Activated CD4-positive, alpha-beta T cell treated with anti-CD3 and anti-CD28 coated beads for 36 hours (primary cell): ENCODE results near the gene SNCAIP. TPM values are rescaled to one million over a fixed set of nuclear protein-coding genes. Genes with fewer than 3 reads are reported as not detected.
"Not testable (repeated sequence)": the region's sequence is repeated elsewhere in the genome, so short reads cannot be mapped to it uniquely, and the experiment has no call there.

Experiments used
- ATAC-seq: fragments of 200-7000 bp; cut with Tn5 transposase; one replicate; pipeline ENCODE4 v1.10.0; 2021; ENCODE audit warnings: mild to moderate bottlenecking, moderate library complexity
- CTCF ChIA-PET: fragments of 350-600 bp; sonication (Branson Sonifier 250); formaldehyde crosslinking; loops from one replicate; lab custom pipeline; 2021; ENCODE audit warnings: antibody characterized with exemption; lab: Charles Lee
- POLR2A ChIA-PET: fragments of 350-600 bp; sonication (Branson Sonifier 250); formaldehyde crosslinking; loops from one replicate; lab custom pipeline; 2021; ENCODE audit warnings: antibody characterized with exemption, inconsistent platforms; lab: Charles Lee
- DNase-seq: peaks from one replicate; pipeline ENCODE4 v3.0.0-alpha.2; 2020
- H3K27ac Mint-ChIP-seq: one replicate; pipeline ENCODE4 v1.8.0; 2021; ENCODE audit warnings: mixed read lengths
- H3K27me3 Mint-ChIP-seq: one replicate; pipeline ENCODE4 v1.8.0; 2021; ENCODE audit warnings: mixed read lengths
- H3K36me3 Mint-ChIP-seq: one replicate; pipeline ENCODE4 v1.8.0; 2021; ENCODE audit warnings: low read depth, mixed read lengths
- H3K4me1 Mint-ChIP-seq: one replicate; pipeline ENCODE4 v1.8.0; 2021; ENCODE audit warnings: mixed read lengths
- H3K4me3 Mint-ChIP-seq: one replicate; pipeline ENCODE4 v1.8.0; 2021; ENCODE audit warnings: mild to moderate bottlenecking, moderate library complexity, mixed read lengths
- H3K9me3 Mint-ChIP-seq: one replicate; pipeline ENCODE4 v1.8.0; 2021; ENCODE audit warnings: low read depth, mixed read lengths
- intact Hi-C, 2 experiments: fragments of 100-400 bp; cut with DNase I in 1 of 2; cut with micrococcal nuclease in 1 of 2; formaldehyde crosslinking; loops; one replicate each; pipeline versions ENCODE4 v1.14.2 to v1.15.1; 2022 to 2024; cut with DNase I, micrococcal nuclease
- total RNA-seq, 2 experiments: library from RNA; stranded (reverse); gene quantifications; one replicate each; pipeline ENCODE4 v1.2.3, GENCODE V29; 2021

Gene SNCAIP
- total RNA-seq, 2 experiments from 2014 or later, result not detected

DNA sequence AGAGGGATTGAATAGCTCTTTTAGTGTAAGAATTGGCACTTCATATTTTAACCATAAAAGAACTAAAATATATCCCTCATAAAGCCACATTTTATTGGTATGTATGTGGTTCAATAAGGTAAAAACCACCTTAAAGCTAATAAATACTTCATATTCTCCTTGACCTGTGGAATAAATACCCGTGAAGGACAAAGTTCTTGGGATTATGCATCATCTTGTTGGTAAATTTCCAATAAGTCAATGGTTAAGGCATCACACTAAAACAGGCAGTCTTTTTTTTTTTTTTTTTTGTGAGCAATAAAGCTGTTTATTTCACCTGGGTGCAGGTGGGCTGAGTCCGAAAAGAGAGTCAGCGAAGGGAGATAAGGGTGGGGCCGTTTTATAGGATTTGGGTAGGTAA is 161.9 kb downstream of the SNCAIP start:
- POLR2A ChIA-PET, result no interaction called here
- H3K36me3 Mint-ChIP-seq, result no peaks in the 10 kb centered on the region
- CTCF ChIA-PET, result no interaction called here
- no peak overlapping the region for H3K4me3 Mint-ChIP-seq
- intact Hi-C loops, result no loop called here
- peaks cover 9% of the 10 kb centered on the region for H3K27me3 Mint-ChIP-seq
- no peaks in the 10 kb centered on the region for H3K9me3 Mint-ChIP-seq
- ATAC-seq (no peak), DNase-seq (no peak)
- no peak overlapping the region for H3K27ac Mint-ChIP-seq
- H3K4me1 Mint-ChIP-seq, result no peaks in the 10 kb centered on the region

DNA sequence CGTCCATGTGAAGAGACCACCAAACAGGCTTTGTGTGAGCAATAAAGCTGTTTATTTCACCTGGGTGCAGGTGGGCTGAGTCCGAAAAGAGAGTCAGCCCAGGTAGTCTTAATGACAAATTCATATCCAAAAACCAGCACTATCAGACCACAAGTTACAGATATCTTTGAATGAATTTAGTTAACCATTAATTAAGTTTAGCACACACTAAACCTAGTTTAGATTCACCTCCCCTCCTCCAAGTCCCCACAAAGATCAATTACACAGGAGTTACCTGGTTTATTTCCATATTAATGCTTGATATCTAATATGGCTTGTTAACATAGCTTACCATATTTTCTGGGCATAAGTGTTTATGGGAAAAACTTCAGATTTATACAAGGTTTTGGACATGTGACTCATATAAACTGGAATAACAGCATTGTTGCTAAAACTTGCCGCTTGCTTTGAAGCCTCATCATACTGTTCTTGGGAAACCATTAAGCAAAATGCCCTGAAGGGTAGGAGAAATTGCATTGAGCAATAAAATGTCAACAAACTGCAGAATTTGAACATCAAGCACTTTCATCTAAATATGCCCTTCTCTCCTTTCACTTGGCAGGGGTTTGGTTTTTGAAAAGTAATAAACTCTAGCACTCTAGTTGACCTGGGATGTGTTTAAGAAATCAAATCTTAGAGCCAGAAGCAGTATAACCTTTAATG is 166.9 kb downstream of the SNCAIP start:
- H3K27me3 Mint-ChIP-seq, result peaks cover 4% of the 10 kb centered on the region
- H3K4me3 Mint-ChIP-seq, result no peak overlapping the region
- no peaks in the 10 kb centered on the region for H3K4me1 Mint-ChIP-seq
- H3K36me3 Mint-ChIP-seq, result no peaks in the 10 kb centered on the region
- no peaks in the 10 kb centered on the region for H3K9me3 Mint-ChIP-seq
- intact Hi-C loops, result no loop called here
- no peak overlapping the region for H3K27ac Mint-ChIP-seq
- DNase-seq (no peak), ATAC-seq (no peak)
- ChIA-PET POLR2A (no interaction called here), CTCF (no interaction called here)

DNA sequence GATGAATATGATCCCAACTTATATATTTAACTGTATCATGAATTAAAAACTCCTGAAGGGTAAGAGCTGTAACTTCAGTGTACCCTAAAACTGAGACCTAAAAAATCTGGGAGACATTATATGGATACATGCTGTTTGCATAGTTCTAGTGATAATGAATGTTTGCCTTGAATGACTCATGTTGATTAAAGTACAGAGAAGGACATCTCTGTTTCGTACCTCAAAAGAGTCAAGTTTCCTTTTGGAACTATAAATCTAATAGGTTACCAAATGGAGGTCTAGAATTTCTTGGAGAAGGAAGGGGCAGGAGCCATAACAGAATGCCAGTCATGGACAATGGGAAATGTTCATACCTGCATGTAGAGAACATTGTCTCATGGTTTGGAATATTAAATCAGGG is 168.1 kb downstream of the SNCAIP start:
- intact Hi-C loops, result no loop called here
- H3K27ac Mint-ChIP-seq, result no peak overlapping the region
- H3K9me3 Mint-ChIP-seq, result no peaks in the 10 kb centered on the region
- DNase-seq, result no peak
- no peaks in the 10 kb centered on the region for H3K36me3 Mint-ChIP-seq
- H3K4me1 Mint-ChIP-seq, result no peaks in the 10 kb centered on the region
- no peaks in the 10 kb centered on the region for H3K27me3 Mint-ChIP-seq
- no peak overlapping the region for H3K4me3 Mint-ChIP-seq
- CTCF ChIA-PET, result no interaction called here
- POLR2A ChIA-PET, result no interaction called here
- ATAC-seq, result no peak

- Mint-ChIP-seq H3K36me3 (no peaks in the 10 kb centered on the region), H3K4me3 (no peak overlapping the region), H3K27me3 (peaks cover 2% of the 10 kb centered on the region), H3K27ac (no peak overlapping the region), H3K9me3 (no peaks in the 10 kb centered on the region), H3K4me1 (no peaks in the 10 kb centered on the region)
- DNase-seq, result no peak
- CTCF ChIA-PET, result no interaction called here
- POLR2A ChIA-PET, result no interaction called here
- intact Hi-C loops, result no loop called here
- ATAC-seq, result no peak
Measured at GRCh38 chr5:122484103-122484502, 172.1 kb downstream of the SNCAIP start.

DNA sequence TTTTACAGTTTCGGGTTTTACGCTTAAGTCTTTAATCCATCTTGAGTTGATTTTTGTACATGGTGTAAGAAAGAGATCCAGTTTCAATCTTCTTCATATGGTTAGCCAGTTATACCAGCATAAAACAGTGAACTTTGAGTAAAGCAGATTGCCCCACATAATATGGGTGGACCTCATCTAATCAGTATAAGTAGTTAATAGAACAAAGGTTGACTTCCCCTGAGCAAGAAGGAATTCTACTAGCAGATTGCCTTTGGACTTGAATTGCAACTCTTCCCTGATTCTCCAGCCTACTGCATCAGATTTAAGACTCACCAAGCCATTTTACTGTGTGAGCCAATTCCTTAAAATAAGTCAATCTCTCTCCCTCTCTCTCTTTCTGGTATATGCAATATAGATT is 173.2 kb downstream of the SNCAIP start:
- H3K4me1 Mint-ChIP-seq, result no peaks in the 10 kb centered on the region
- CTCF ChIA-PET, result no interaction called here
- no peak overlapping the region for H3K27ac Mint-ChIP-seq
- no peak for DNase-seq
- peaks cover 2% of the 10 kb centered on the region for H3K27me3 Mint-ChIP-seq
- POLR2A ChIA-PET, result no interaction called here
- H3K4me3 Mint-ChIP-seq, result no peak overlapping the region
- ATAC-seq, result no peak
- no peaks in the 10 kb centered on the region for H3K36me3 Mint-ChIP-seq
- no peaks in the 10 kb centered on the region for H3K9me3 Mint-ChIP-seq
- intact Hi-C loops, result no loop called here

- H3K9me3 Mint-ChIP-seq, H3K4me1 Mint-ChIP-seq, DNase-seq, H3K4me3 Mint-ChIP-seq, H3K27ac Mint-ChIP-seq, intact Hi-C loops, POLR2A ChIA-PET, ATAC-seq, CTCF ChIA-PET, H3K27me3 Mint-ChIP-seq, H3K36me3 Mint-ChIP-seq: not testable (repeated sequence)
Measured at GRCh38 chr5:122486616-122487015, 174.6 kb downstream of the SNCAIP start.

DNA sequence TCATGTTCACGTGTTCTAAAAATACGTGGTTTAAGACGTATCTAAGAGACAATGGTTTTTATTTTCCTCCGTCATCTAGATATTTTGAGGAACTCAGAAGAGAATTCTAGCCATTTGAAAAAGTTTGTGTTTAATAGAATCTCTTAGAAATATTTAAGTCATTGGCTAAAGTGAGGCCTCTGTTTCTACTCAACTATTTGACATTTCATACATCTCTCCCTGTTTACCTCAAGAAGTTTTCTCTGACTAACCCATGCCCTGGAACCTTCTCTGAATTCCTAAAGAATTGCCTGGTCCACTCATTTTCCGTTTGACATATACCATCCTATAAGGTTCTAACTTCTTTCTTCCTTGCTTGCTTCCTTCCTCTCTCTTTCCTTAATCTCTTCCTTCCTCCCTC is 178.7 kb downstream of the SNCAIP start:
- no peaks in the 10 kb centered on the region for H3K9me3 Mint-ChIP-seq
- ChIA-PET CTCF (no interaction called here), POLR2A (no interaction called here)
- intact Hi-C loops, result loop anchor here in 1 of 2 experiments (10.0 kb wide), 1 partner anchor 296 kb away; no protein-coding TSS in a partner anchor
- ATAC-seq (no peak), DNase-seq (no peak)
- H3K4me1 Mint-ChIP-seq, result no peaks in the 10 kb centered on the region
- no peaks in the 10 kb centered on the region for H3K36me3 Mint-ChIP-seq
- no peak overlapping the region for H3K4me3 Mint-ChIP-seq
- H3K27me3 Mint-ChIP-seq, result no peaks in the 10 kb centered on the region
- no peak overlapping the region for H3K27ac Mint-ChIP-seq

DNA sequence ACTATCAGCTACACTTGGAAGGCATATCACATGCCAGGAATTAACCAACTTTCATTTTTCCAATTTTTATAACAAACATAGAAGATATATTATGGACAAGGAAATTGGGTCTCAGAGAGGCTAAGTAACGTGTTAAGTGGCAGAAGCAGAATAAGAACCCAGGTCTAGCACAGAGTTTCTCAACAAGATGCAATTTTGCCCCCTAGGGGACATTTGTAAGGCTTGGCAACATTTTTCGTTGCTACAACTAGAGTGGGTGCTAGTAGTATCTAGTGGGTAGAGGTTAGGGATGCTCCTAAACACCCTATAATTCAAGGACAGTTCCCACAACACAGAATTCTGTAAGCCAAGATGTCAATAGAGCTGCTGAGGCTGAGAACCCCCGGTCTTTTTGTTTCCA is 180.6 kb downstream of the SNCAIP start:
- H3K4me3 Mint-ChIP-seq, result no peak overlapping the region
- no peaks in the 10 kb centered on the region for H3K36me3 Mint-ChIP-seq
- no peaks in the 10 kb centered on the region for H3K4me1 Mint-ChIP-seq
- POLR2A ChIA-PET, result no interaction called here
- H3K27ac Mint-ChIP-seq, result no peak overlapping the region
- ATAC-seq (no peak), DNase-seq (no peak)
- H3K9me3 Mint-ChIP-seq, result no peaks in the 10 kb centered on the region
- CTCF ChIA-PET, result interaction anchor here (0.6 to 0.8 kb wide), 2 partner anchors 123 to 167 kb away, joined by 3 read pairs; no protein-coding TSS in a partner anchor
- intact Hi-C loops, result loop anchor here in 1 of 2 experiments (10.0 kb wide), 1 partner anchor 298 kb away; no protein-coding TSS in a partner anchor
- H3K27me3 Mint-ChIP-seq, result no peaks in the 10 kb centered on the region

- Mint-ChIP-seq H3K27ac (no peak overlapping the region), H3K4me1 (no peaks in the 10 kb centered on the region), H3K36me3 (no peaks in the 10 kb centered on the region), H3K27me3 (no peaks in the 10 kb centered on the region), H3K4me3 (no peak overlapping the region), H3K9me3 (no peaks in the 10 kb centered on the region)
- ChIA-PET POLR2A (no interaction called here), CTCF (no interaction called here)
- DNase-seq, result no peak
- ATAC-seq, result no peak
- intact Hi-C loops, result loop anchor here in 1 of 2 experiments (10.0 kb wide), 1 partner anchor 299 kb away; no protein-coding TSS in a partner anchor
Measured at GRCh38 chr5:122493091-122494021, 181.3 kb downstream of the SNCAIP start.

DNA sequence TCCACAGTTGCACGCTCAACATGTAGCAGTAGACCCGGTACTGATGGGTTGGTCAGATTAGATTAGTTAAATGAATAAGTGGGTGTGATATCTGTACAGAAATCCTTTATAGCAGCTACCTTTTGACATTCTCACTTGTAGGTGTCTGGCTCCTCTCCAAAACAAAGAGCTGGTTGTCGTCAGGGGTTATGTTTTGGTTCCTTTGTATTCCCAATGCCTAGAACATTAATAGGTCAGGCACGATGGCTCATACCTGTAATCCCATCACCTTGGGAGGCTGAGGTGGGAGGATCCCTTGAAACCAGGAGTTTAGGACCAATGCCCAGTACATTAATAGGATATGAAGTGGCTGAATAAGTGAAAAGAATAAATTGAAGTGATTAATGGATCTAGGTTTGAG is 182.1 kb downstream of the SNCAIP start:
- intact Hi-C loops, result loop anchor here in 1 of 2 experiments (10.0 kb wide), 1 partner anchor 299 kb away; no protein-coding TSS in a partner anchor
- no peaks in the 10 kb centered on the region for H3K4me1 Mint-ChIP-seq
- ATAC-seq (no peak), DNase-seq (no peak)
- CTCF ChIA-PET, result no interaction called here
- H3K27ac Mint-ChIP-seq, result no peak overlapping the region
- no peak overlapping the region for H3K4me3 Mint-ChIP-seq
- H3K27me3 Mint-ChIP-seq, result no peaks in the 10 kb centered on the region
- POLR2A ChIA-PET, result interaction anchor here (0.7 kb wide), 1 partner anchor 11 kb away, joined by 3 read pairs; no protein-coding TSS in a partner anchor
- no peaks in the 10 kb centered on the region for H3K36me3 Mint-ChIP-seq
- H3K9me3 Mint-ChIP-seq, result no peaks in the 10 kb centered on the region

- DNase-seq (no peak), ATAC-seq (no peak)
- H3K4me3 Mint-ChIP-seq, result no peak overlapping the region
- intact Hi-C loops, result loop anchor here in 1 of 2 experiments (10.0 kb wide), 1 partner anchor 303 kb away; no protein-coding TSS in a partner anchor
- POLR2A ChIA-PET, result no interaction called here
- H3K27me3 Mint-ChIP-seq, result peaks cover 2% of the 10 kb centered on the region
- H3K4me1 Mint-ChIP-seq, result no peaks in the 10 kb centered on the region
- CTCF ChIA-PET, result interaction anchor here (0.7 kb wide), 1 partner anchor 121 kb away, joined by 3 read pairs; no protein-coding TSS in a partner anchor
- H3K27ac Mint-ChIP-seq, result no peak overlapping the region
- H3K9me3 Mint-ChIP-seq, result no peaks in the 10 kb centered on the region
- no peaks in the 10 kb centered on the region for H3K36me3 Mint-ChIP-seq
Measured at GRCh38 chr5:122498163-122498562, 186.1 kb downstream of the SNCAIP start.
